NCI-H510A (cell line): ENCODE data around the gene ZNF107.

Experiments used
- DNase-seq: peaks from one replicate; lab custom pipeline; 2025; lab: John Stamatoyannopoulos, UW

The ZNF107 gene

DNA sequence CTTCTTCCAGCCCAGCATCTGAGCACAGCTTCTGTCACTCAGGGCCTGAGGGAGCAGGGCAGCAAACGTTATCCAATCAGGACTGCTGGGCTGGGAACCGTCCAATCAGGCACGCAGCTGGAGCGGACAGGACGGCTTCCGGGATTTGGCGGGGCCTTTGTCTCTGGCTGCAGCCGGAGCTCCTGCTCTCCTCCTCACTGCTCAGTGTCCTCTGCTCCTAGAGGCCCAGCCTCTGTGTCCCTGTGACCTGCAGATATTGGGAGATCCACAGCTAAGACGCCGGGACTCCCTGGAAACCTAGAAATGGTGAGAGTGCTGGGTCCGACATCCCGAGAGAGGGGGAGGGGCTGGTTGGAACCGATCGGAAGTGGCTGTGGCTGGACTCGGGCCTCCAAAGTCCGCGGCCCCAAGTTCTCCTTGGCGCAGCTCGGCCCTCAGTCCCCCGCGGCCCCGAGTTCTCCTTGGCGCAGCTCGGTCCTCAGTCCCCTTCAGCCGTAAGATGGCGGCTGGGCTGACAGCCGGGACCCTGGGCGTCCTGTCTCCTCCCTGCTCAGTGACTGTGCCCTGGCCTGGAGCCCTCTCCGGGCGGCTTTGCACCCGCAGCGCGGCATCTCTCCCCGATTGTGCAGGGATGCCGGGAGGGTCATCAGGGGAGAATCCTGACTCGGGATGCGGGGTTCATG, at the start of gene ZNF107:
Gene ZNF107 (plus strand): TSS at position 154 of the 683 bp plus-strand sequence. CDS start 150 bp downstream, at position 304.
- DNase-seq: peak; percentile 55

DNA sequence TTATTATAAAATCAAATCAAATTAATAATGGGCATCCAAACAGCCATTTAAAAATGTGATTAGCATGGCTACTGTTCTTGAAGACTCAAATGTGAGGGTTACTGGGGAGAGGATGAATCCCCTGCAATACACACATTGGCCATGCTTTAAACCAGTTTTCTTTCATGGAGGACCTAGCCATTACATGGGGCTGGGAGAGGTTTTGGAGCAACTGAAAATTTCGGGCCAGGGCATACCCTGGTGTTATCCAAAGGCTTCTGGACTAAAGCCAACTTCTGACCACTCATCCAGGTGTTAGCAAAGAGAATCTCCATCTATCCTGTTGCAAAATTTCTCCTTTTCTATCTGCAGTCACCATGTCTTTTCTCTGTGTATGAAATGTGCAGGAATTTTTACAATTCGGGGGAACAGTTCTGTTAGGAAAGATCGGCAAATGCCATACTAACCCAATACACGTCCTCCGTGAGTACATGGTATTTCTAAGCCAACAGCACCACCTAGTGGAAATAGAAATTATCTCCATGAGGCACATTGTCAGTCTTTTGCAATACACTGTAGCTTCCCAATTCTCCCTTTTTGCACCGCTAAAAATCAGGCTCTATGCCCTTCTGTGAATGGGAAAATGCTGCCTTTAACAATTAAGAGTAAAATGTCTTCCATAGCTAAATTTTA, 47.0 kb upstream of the ZNF107 start:
- DNase-seq: no peak

DNA sequence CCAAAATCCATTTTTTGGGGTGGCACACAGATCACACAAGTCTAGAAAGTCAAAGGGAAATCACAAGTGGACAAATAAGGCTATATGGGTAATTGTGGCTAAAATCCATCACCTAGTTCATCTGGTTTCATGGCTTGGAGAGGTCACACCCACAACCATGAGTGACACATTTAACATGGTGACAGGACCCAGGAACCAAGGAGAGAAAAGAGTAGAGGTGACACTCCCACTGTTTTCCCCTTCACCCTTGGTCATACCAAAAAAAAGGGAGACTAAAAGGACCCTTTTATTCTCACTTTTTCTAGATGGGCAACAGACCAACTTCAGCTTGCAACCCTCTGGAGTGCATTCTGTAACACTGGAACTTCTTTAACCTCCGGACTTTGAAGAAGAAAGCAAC, 46.2 kb upstream of the ZNF107 start:
- DNase-seq: no peak

DNA sequence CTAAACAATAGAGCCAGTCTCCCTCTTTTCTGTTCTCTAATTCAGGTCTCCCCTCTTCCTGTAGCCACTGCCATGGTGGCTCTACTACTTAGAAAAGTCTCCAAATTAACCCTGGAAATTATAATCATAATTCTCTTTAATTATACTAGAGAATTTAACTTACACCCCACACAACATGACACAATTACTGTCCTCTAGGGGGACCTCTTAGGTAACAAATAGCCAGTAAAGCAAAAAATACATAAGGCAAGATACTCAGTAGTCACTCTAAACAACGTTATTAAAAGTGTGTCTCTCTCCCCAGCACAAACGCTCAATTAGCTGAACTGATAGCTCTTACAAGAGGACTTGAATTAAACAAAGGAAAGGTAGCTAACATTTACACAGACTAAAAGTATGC, 44.3 kb upstream of the ZNF107 start:
- no peak for DNase-seq

DNA sequence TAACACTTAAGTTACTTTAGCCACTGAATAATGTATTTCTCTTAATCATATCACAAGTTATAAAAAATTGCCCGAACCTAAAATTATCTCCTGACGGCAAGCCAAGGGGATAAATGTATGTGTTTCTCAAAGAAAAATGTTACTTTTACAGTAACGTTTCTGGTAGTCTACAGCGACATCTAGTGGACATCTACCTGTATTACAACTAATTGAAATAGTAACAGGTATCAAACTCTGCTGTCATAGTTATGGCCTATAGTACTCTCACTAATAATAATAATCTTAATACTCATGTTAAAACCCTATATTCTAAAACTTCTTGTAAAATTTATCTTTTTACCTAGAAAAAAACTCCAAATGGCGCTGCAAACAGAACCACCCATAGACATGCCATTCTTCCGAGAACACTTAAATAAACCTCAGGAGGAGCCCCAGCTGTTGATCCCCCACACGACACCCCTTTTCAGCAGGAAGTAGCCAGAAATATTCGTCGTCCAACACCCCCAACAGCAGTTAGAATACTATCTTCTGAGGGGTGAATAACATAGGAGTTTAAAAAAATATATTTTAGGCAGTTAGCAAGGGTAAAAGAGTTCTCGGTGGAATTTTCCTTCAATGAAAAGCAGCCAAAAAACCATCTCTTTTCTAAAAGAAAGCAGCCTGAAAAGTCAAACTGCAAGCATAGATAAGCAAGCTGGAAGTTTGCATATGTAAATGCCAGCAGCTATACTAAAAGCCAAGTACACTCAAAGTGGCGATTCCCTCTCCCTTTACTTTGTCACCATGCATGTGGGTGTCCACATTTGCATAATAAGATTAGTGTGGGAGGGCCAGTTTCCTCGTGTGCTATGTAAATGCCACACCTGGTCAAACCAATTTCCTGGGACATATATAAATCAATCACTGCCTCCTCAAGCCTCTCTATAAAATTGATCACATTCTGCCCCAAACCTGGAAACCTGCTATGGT, 40.5 kb upstream of the ZNF107 start:
- DNase-seq: no peak

DNA sequence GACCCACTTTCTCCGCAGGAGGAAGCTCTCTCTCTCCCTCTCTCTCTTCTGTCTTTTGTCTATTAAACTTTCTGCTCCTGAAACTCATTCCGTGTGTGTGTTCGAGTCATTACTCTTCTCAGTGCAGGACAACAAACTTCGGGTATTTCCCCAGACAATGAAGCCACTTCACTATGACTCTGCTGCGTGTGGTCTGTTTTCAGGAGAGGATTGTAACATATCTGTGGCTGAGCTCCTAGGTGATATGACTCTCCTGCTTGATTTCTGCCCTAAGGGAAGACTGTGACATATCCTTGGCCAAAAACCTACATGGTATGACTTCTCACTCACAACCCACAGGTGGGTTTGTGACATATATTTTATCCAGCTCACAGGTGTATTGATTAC, 39.9 kb upstream of the ZNF107 start:
- no peak for DNase-seq

DNA sequence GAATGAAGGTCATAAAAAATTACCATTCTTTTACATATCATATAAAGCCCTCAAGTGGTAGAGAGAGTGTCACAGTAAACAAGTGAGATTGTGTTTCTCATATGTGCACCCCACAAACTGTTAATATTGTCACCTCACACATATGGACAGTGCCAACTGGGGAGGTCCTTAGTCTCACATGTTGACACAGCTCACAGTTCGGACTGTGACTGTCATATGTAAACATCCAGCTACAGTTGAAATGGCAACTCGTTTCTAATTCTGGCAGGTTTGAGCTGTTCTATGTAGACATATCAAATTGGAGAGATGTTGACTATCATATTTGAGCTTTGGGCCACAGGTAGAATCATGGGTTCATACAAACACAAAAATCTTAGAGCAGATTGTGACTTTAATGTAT, 39.4 kb upstream of the ZNF107 start:
- no peak for DNase-seq

DNA sequence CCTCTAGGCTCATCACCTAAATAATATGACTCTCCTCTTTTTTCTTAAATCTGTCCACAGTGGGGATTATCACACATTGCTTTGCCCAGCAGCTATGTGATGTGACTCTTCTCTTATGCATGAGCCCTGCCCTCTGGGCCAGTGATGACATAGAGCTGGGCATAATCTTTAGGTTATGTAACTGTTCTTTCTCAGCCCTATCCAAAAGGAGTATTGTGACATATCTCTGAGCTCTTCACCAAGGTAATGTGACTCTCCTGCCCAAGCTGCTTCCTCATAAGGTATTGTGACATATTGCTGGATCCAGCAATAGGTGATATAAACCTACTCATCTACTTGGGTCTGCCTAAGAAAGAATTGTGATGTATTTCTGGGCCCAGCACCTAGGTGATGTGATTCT, 37.7 kb upstream of the ZNF107 start:
- no peak for DNase-seq

DNA sequence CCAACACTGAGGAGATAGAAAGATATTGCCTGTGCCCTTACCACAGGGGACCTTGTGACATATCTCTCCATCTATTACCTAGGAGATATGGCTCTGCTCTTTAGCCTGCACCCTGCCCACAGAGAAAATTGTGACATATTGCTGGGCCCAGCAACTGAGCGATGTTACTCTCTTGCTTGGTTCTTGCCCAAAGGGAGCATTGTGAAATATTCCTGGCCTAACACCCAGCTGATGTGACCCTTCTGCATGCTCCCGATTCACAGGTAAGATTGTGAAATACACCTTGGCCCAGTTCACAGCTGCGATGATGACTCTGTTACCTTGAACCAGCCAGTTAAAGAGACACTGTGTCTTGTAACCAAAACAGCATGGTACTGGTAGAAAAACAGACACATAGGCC, 37.2 kb upstream of the ZNF107 start:
- no peak for DNase-seq

DNA sequence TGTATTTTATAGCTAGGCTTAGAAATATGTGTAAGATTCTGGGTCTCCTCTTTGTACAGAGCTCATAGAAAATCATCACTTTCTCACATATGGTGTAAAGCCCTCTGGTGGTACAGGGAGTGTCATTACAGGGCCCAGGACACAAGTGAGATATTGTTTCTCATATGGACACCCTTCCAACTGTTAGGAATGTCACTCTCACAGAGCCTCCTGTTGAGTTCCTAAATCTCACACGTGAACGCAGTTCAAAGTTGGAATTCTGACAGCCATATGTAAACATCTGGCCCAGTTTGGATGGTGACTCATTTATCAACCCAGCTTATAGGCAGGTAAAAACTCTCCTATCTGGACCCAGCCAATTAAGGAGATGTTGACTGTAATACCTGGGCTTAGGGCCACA, 35.4 kb upstream of the ZNF107 start:
- no peak for DNase-seq

DNA sequence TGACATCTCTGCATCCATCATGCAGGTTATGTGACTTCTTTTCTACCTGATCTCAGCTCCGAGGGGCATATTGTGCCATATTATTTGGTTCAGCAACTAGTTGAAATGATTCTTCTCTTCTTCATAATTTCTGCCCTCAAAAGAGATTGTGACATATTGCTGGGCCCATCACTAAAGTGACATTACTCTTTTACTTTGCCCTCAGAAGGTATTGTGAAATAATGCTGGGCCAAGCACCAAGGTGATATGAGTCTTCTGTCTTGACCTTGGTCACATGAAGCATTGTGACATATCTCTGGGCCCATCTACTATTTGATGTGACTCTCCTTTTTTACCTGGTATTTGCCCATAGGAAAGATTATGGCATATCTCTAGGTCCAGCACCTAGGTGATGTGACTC, 33.9 kb upstream of the ZNF107 start:
- DNase-seq: no peak

DNA sequence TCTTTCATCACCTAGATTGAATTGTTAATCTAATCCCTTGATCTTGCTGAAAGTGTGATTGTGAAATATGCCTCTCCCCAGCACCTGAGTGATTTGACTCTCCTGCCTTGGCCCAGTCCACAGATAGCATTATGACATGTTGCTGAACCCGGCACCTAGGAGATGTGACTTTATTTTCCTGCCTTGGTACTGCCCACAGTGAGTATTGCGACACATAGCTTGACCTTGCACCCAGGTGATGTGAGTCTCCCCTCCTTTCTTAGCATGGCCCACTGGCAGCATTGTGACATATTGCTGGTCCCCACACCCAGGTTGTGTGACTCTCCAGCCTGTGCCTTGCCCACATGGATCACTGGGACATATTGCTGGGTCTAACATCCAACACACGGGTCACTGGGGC, 32.5 kb upstream of the ZNF107 start:
- no peak for DNase-seq

DNA sequence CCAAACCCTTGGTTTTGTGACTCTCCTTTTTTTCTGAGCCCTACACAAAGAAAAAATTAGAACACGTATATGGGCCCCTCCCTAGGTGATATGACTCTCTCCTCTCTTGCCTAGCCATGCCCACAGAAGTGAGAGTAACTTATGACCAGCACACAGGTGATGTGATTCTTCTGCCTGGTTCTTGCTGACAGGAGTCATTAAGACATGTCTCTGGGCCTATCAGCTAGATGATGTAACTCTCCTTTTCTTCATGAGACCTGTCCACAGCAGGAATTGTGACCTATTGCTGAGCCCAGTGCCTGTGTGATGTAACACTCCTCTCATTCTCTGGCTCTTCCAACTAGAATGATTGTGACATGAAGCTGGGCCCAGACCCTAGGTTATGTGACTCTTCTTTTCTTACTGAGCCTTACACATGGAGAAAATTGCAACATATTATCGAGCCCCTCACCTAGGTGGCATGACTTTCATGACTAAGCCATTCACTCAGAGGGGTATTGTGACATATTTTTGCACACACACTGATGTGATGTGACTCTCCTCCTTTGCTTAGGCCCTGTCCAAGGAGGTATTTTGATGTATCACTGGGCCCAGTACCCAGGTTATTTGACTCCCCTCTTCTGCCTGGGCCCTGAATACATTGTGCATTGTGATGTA, 31.4 kb upstream of the ZNF107 start:
- DNase-seq: no peak

DNA sequence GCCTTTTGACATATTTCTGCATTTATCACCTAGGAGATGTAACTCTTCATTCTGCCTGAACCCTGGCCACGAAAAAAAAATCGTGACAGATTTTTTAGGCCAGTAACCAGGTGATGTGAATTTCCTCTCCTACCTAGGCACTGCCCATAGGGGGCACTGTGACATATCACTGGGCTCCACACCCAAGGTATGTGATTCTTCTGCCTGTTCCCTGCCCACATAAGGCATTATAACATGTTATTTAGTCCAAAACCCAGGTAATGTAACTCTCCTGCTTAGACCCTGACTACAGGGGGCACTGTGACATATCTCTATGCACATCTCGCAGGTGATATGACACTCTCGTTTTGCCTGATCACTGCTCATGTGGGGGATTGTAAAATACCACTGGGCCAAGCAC, 29.5 kb upstream of the ZNF107 start:
- no peak for DNase-seq

DNA sequence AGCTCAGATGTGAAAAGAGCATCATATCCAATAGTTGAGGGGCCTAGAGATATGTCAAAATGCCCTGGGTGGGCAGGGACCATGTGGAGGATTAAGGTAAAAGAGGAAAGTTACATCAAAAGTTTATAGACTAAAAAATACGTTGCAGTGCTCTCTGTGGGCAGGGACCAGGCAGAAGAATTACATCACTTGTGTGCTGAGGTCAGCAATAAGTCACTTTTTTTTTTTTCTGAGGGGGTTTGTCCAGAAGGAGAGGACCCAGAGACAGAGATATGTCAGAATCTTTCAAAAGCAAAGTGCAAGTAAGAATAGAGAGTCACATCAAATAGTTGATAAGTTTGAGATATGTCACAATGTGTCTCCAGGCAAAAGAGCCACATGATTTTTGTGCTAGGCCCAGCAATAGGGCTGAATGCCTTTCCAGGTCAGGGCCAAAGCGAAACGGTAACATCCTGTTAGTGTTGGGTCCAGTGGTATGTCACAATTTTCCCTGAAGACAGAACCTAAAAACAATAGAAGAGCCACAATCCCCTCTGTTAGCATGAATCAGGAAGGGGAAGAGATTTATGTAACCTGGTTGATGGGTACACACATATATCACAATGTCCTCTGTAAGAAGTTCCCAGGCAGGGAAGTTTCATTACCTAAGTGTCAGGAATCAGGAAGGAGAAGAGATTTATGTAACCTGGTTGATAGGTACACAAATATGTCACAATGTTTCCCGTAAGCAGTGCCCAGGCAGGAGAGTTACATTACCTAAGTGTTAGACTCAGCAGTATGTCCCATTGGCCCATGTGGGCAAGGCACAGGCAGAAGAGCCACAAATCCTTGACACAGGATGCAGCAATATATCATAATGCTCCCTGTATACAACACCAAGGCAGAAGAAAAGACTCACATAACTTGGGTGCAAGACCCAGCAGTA, 28.1 kb upstream of the ZNF107 start:
- no peak for DNase-seq

DNA sequence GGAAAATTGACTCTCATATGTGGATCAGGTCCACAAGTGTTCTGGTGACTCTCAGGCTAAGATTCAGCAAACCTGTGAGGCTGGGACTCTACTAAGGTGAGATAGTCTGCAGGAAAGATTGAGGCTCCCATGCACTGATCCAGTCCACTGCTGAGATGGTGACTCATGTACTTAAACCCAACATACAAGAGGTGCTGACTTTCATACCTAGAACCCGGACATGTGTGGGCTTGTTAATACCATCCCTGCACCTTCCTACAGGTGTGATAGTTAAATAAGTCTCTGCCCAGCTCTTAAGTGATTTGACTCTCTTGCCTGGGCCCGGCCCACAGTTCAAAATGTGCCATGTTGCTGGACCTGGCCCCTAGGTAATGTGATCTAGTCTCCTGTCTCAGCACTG, 27.1 kb upstream of the ZNF107 start:
- no peak for DNase-seq

DNA sequence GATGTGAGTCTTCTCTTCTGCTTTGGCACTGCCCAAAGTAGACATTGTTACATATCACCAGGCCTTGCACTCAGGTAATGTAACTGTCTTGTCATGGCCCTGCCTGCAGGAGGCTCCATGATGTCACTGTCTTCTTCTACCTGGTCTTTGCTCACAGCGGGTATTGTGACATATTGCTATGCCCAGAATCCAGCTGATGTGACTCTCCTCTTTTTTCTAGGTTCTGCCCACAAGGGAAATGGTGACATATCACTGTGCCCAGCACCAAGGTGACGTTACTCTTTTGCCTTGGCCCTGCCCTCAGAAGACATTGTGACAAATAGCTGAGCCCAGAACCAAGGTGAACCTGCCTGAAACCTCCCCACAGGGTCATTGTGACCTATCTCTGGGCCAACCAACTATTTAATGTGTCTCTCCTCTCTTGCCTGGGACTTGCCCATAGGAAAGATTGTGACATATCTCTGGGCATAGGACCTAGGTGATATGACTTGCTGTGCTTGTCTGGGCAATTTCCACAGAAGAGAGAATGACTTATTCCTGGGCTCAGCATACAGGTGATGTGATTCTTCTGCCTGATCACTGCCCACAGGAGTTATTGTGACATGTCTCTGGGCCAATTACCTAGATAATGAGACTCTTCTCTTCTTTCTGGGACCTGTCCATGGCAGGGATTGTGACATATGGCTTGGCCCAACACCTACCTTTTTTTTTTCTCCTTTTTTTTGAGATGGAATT, 26.5 kb upstream of the ZNF107 start:
- DNase-seq: no peak

DNA sequence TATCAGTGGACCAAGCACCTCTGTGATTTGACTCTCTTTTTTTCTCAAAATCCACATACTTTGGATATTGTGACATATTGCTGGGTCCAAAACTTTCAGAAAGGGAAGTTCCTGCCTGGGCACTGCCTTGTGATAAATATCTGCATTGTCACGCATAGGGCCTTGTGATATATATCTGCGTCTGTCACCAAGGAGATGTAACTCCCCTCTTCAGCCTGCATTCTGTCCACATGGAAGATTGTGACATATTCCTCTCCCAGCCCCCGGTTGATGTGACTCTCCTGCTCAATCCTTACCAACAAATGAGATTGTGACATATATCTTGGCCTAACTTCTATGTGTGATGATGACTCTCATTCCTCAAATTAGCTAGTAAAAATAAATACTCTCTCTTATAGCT, 25.4 kb upstream of the ZNF107 start:
- DNase-seq: no peak

DNA sequence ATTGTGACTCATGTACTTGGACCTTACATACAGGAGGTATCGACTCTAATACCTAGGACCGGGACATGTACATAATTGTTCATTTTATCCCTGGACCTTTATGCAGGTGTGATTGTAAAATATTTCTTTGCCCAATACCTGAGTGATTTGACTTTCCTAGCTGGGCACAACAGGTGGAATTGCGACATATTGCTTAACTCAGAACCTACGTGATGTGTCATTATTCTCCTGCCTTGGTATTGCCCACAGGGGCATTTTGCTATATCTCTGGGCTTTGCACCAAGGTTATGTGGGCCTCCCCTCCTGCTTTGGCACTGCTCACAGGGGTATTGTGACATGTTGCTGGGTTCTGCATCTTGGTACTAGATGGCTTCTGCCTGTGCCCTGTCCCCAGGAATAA, 23.9 kb upstream of the ZNF107 start:
- no peak for DNase-seq

DNA sequence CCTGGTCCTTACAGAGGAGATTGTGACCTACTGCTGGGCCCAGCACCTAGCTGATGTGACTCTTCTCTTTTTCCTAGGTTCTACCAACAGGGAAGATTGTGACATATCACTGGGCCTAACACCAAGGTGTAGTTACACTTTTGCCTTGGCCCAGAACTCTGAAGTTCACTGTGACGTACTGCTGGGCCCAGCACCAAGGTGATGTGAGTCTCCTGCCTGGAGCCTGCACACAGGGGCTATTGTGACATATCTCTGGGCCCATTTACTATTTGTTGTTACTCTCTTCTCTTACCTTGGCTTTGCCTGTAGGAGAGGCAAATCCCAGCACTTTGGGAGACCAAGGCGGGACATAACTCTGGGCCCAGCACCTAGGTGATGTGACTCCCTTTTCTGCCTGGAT, 23.1 kb upstream of the ZNF107 start:
- no peak for DNase-seq

DNA sequence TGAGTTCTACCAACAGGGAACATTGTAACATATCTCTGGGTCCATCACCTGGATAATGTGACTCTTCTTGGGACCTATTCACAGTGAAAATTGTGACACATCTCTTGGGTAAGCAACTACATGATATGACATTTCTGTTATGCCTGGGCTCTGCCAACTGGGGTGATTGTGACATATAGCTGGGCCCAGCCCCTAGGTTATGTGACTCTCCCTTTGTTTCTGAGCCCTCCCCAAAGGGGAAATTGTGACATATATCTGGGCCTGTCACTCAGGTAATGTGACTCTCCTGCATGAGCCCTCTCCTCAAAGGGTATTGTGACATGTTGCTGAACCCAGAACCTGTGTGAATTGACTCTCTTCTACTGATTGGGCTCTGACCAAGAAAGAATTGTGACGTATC, 22.4 kb upstream of the ZNF107 start:
- DNase-seq: no peak
